WTC11 (cell line): ENCODE measurements around the gene COL10A1. TPM values are rescaled to one million over a fixed set of nuclear protein-coding genes. Genes with fewer than 3 reads are reported as not detected.

Experiments
- ATAC-seq: fragments of 200-7000 bp; cut with Tn5 transposase; 2 replicates; pipeline ENCODE4 v1.10.0; 2021; ENCODE audit warnings: mild to moderate bottlenecking, moderate library complexity
- CTCF ChIA-PET: fragments of 300-600 bp; sonication (Branson Sonifier 250); formaldehyde crosslinking; loops from one replicate; lab custom pipeline; 2021; ENCODE audit warnings: antibody characterized with exemption; lab: Charles Lee
- POLR2A ChIA-PET: fragments of 350-600 bp; sonication (Branson Sonifier 250); formaldehyde crosslinking; loops from one replicate; lab custom pipeline; 2021; ENCODE audit warnings: antibody characterized with exemption; lab: Charles Lee
- DNase-seq: peaks from one replicate; pipeline ENCODE4 v3.0.0; 2021; ENCODE audit warnings: low spot score
- H3K27ac Mint-ChIP-seq: 2 replicates; pipeline ENCODE4 v1.8.0; 2021; ENCODE audit warnings: mixed read lengths
- H3K27me3 Mint-ChIP-seq: 2 replicates; pipeline ENCODE4 v1.8.0; 2021; ENCODE audit warnings: low read depth, mild to moderate bottlenecking, moderate library complexity, mixed read lengths
- H3K36me3 Mint-ChIP-seq: 2 replicates; pipeline ENCODE4 v1.8.0; 2021; ENCODE audit warnings: mixed read lengths
- H3K4me1 Mint-ChIP-seq: 2 replicates; pipeline ENCODE4 v1.8.0; 2022; ENCODE audit warnings: mixed read lengths
- H3K4me3 Mint-ChIP-seq: 2 replicates; pipeline ENCODE4 v1.8.0; 2021; ENCODE audit warnings: mild to moderate bottlenecking, moderate library complexity, mixed read lengths
- H3K9me3 Mint-ChIP-seq: 2 replicates; pipeline ENCODE4 v1.8.0; 2021; ENCODE audit warnings: mixed read lengths
- ARID4B ChIP-seq: sonication (generic); formaldehyde crosslinking; IDR thresholded peaks from 2 replicates; pipeline ENCODE4 v1.8.0; 2023; ENCODE audit warnings: missing genetic modification reagents, mild to moderate bottlenecking, borderline replicate concordance
- ATF6 ChIP-seq: sonication (generic); formaldehyde crosslinking; IDR thresholded peaks from 2 replicates; pipeline ENCODE4 v1.8.1; 2023; ENCODE audit warnings: mild to moderate bottlenecking, missing genetic modification reagents
- CDX4 ChIP-seq: fragments of 250-450 bp; sonication (Bioruptor Pico); IDR thresholded peaks from 2 replicates; pipeline ENCODE4 v1.9.0; 2021; ENCODE audit warnings: moderate library complexity, mild to moderate bottlenecking, inconsistent platforms, borderline replicate concordance
- E2F5 ChIP-seq: sonication (generic); formaldehyde crosslinking; IDR thresholded peaks from 2 replicates; pipeline ENCODE4 v1.8.1; 2022; ENCODE audit warnings: mild to moderate bottlenecking, moderate library complexity, missing genetic modification reagents
- ERG ChIP-seq: fragments of 250-450 bp; sonication (Bioruptor Pico); IDR thresholded peaks from 2 replicates; pipeline ENCODE4 v1.8.0; 2021; ENCODE audit warnings: mild to moderate bottlenecking
- FOXK1 ChIP-seq: sonication (generic); formaldehyde crosslinking; IDR thresholded peaks from 2 replicates; pipeline ENCODE4 v1.8.0; 2022; ENCODE audit warnings: mild to moderate bottlenecking, moderate library complexity, missing genetic modification reagents
- JUN ChIP-seq: sonication (generic); formaldehyde crosslinking; IDR thresholded peaks from 2 replicates; pipeline ENCODE4 v1.8.0; 2023; ENCODE audit warnings: mild to moderate bottlenecking, missing genetic modification reagents
- NFYB ChIP-seq: sonication (generic); formaldehyde crosslinking; conservative IDR thresholded peaks from 2 replicates; pipeline ENCODE4 v1.8.0; 2022; ENCODE audit warnings: low read depth, missing genetic modification reagents
- PREB ChIP-seq: sonication (generic); formaldehyde crosslinking; IDR thresholded peaks from 2 replicates; pipeline ENCODE4 v1.8.1; 2022; ENCODE audit warnings: mild to moderate bottlenecking, missing genetic modification reagents, moderate library complexity, borderline replicate concordance
- SMAD4 ChIP-seq: sonication (generic); formaldehyde crosslinking; IDR thresholded peaks from 2 replicates; pipeline ENCODE4 v1.8.0; 2022; ENCODE audit warnings: mild to moderate bottlenecking, missing genetic modification reagents
- TEAD1 ChIP-seq: sonication (generic); formaldehyde crosslinking; IDR thresholded peaks from 2 replicates; pipeline ENCODE4 v1.8.0; 2022; ENCODE audit warnings: mild to moderate bottlenecking, missing genetic modification reagents
- USF1 ChIP-seq: sonication (generic); formaldehyde crosslinking; IDR thresholded peaks from 2 replicates; pipeline ENCODE4 v1.8.0; 2022; ENCODE audit warnings: mild to moderate bottlenecking, missing genetic modification reagents
- ZNF281 ChIP-seq: sonication (generic); formaldehyde crosslinking; IDR thresholded peaks from 2 replicates; pipeline ENCODE4 v1.8.0; 2023; ENCODE audit warnings: mild to moderate bottlenecking, missing genetic modification reagents
- total RNA-seq: library from RNA; stranded (reverse); gene quantifications from 3 replicates; pipeline ENCODE4 v1.2.3, GENCODE V29; 2021

COL10A1 gene
- total RNA-seq, 1 experiment from 2014 or later = not detected

- no peak for TF ChIP-seq USF1
- no peak for TF ChIP-seq ATF6
Measured at GRCh38 chr6:116088946-116089345, 37.0 kb downstream of the COL10A1 start (continued).

GRCh38 chr6:116087437-116088027 is 38.4 kb downstream of the COL10A1 start:
- H3K9me3 Mint-ChIP-seq = peaks cover 24% of the 10 kb centered on the region
- H3K27ac Mint-ChIP-seq = no peak overlapping the region

GRCh38 chr6:116084284-116084683 is 41.6 kb downstream of the COL10A1 start:
- ATAC-seq (no peak), DNase-seq (no peak)
- H3K4me1 Mint-ChIP-seq = no peaks in the 10 kb centered on the region
- H3K9me3 Mint-ChIP-seq = peaks cover 2% of the 10 kb centered on the region; the same call in 1 of the 2 replicates
- H3K4me3 Mint-ChIP-seq = no peak overlapping the region
- ChIA-PET POLR2A (no interaction called here), CTCF (no interaction called here)
- H3K27ac Mint-ChIP-seq = no peak overlapping the region
- H3K36me3 Mint-ChIP-seq = no peaks in the 10 kb centered on the region
- H3K27me3 Mint-ChIP-seq = no peaks in the 10 kb centered on the region; the same call in 1 of the 2 replicates
- TF ChIP-seq TEAD1 (CRISPR knock-in tag) (no peak), ERG (CRISPR knock-in tag) (no peak), ARID4B (CRISPR knock-in tag) (no peak), SMAD4 (CRISPR knock-in tag) (no peak), FOXK1 (CRISPR knock-in tag) (no peak)

More at GRCh38 chr6:116087437-116088027, 38.4 kb downstream of the COL10A1 start:
- ATAC-seq (no peak), DNase-seq (no peak)
- Mint-ChIP-seq H3K4me3 (no peak overlapping the region), H3K36me3 (peaks cover 11% of the 10 kb centered on the region), H3K4me1 (peaks cover 4% of the 10 kb centered on the region), H3K27me3 (no peaks in the 10 kb centered on the region; the same call in none of the 2 replicates)
- TF ChIP-seq JUN (CRISPR knock-in tag) = no peak
- no peak for TF ChIP-seq E2F5 (CRISPR knock-in tag)
- TF ChIP-seq PREB = no peak
- TF ChIP-seq CDX4 = no peak
- TF ChIP-seq NFYB (CRISPR knock-in tag) = no peak
- TF ChIP-seq SMAD4 (CRISPR knock-in tag) = no peak
- no peak for TF ChIP-seq ZNF281 (CRISPR knock-in tag)
- ChIA-PET CTCF (no interaction called here), POLR2A (no interaction called here)
